HEK293 (cell line): Measurements from ENCODE around the gene CCL8.

ENCODE experiments used
- CTCF ChIA-PET: fragments of 350-600 bp; formaldehyde crosslinking; extraction: SDS; loops from one replicate; lab custom pipeline; 2021; ENCODE audit warnings: antibody characterized with exemption; lab: Yijun Ruan, JAX
- POLR2A ChIA-PET: fragments of 300-600 bp; formaldehyde crosslinking; extraction: SDS; loops from one replicate; lab custom pipeline; 2020; ENCODE audit warnings: antibody characterized with exemption, inconsistent platforms; lab: Yijun Ruan, JAX
- H3K27ac ChIP-seq: fragments of 200-500 bp; sonication (Bioruptor generic); 2 replicates; pipeline ENCODE4 v1.5.1; 2014; ENCODE audit warnings: low read depth, low read length, control low read depth, inconsistent platforms; ENCODE audit errors: extremely low read depth
- H3K36me3 ChIP-seq, 2 experiments: fragments of 200-500 bp in 1 of 2; sonication (Bioruptor generic) in 1 of 2; 1 replicate in 1 of 2; 2 replicates in 1 of 2; pipeline ENCODE4 v1.5.1; 2014 to 2017; ENCODE audit warnings: inconsistent platforms in 2 of 2, low read length in 2 of 2; ENCODE audit not compliant: control insufficient read depth in 2 of 2, insufficient read depth in 1 of 2
- H3K4me1 ChIP-seq: fragments of 200-500 bp; sonication (Bioruptor generic); 2 replicates; pipeline ENCODE4 v1.5.1; 2014; ENCODE audit warnings: mild to moderate bottlenecking, low read length, inconsistent platforms; ENCODE audit not compliant: control insufficient read depth, insufficient read depth
- H3K4me3 ChIP-seq: 2 replicates; pipeline ENCODE4 v1.5.1; 2011; ENCODE audit warnings: low read depth, mild to moderate bottlenecking, control low read depth, low read length, moderate library complexity
- H3K9me3 ChIP-seq: fragments of 200-500 bp; sonication (Bioruptor generic); 2 replicates; pipeline ENCODE4 v1.5.1; 2014; ENCODE audit warnings: low read depth, low read length, inconsistent platforms; ENCODE audit not compliant: control insufficient read depth, insufficient read depth
- BCL11B ChIP-seq: fragments of 450-650 bp; formaldehyde crosslinking; IDR thresholded peaks from 2 replicates; pipeline ENCODE4 v1.5.1; 2016; ENCODE audit warnings: low read depth, missing biosample characterization, missing genetic modification characterization
- EGR2 ChIP-seq: fragments of 450-650 bp; formaldehyde crosslinking; IDR thresholded peaks from 2 replicates; pipeline ENCODE4 v1.5.1; 2016; ENCODE audit warnings: low read depth, missing biosample characterization, missing genetic modification characterization
- HOXC10 ChIP-seq: sonication (generic); formaldehyde crosslinking; IDR thresholded peaks from 2 replicates; pipeline ENCODE4 v1.8.1; 2023; ENCODE audit warnings: mild to moderate bottlenecking, missing genetic modification reagents
- IKZF3 ChIP-seq: fragments of 450-650 bp; IDR thresholded peaks from 2 replicates; pipeline ENCODE4 v1.5.0; 2018; ENCODE audit warnings: missing biosample characterization, mild to moderate bottlenecking, missing genetic modification characterization, moderate library complexity
- MYNN ChIP-seq: fragments of 450-650 bp; formaldehyde crosslinking; IDR thresholded peaks from 2 replicates; pipeline ENCODE4 v1.5.1; 2016; ENCODE audit warnings: missing biosample characterization, missing genetic modification characterization, borderline replicate concordance
- MZF1 ChIP-seq: fragments of 450-650 bp; formaldehyde crosslinking; IDR thresholded peaks from 2 replicates; pipeline ENCODE4 v1.5.1; 2017; ENCODE audit warnings: missing biosample characterization, missing genetic modification characterization, borderline replicate concordance
- RBAK ChIP-seq: fragments of 450-650 bp; formaldehyde crosslinking; IDR thresholded peaks from 2 replicates; pipeline ENCODE4 v1.5.1; 2016; ENCODE audit warnings: missing biosample characterization, missing genetic modification characterization
- ZBTB21 ChIP-seq: fragments of 450-650 bp; formaldehyde crosslinking; IDR thresholded peaks from 2 replicates; pipeline ENCODE4 v1.5.1; 2017; ENCODE audit warnings: missing biosample characterization, missing genetic modification characterization
- ZNF133 ChIP-seq: fragments of 450-650 bp; formaldehyde crosslinking; IDR thresholded peaks from 2 replicates; pipeline ENCODE4 v1.5.1; 2016; ENCODE audit warnings: missing biosample characterization, missing genetic modification characterization
- ZNF302 ChIP-seq: fragments of 450-650 bp; formaldehyde crosslinking; IDR thresholded peaks from 2 replicates; pipeline ENCODE4 v1.5.1; 2016; ENCODE audit warnings: missing biosample characterization, missing genetic modification characterization, low read depth
- ZNF426 ChIP-seq: fragments of 450-650 bp; formaldehyde crosslinking; IDR thresholded peaks from 2 replicates; pipeline ENCODE4 v1.5.1; 2017; ENCODE audit warnings: missing biosample characterization, missing genetic modification characterization, mild to moderate bottlenecking, inconsistent platforms, moderate library complexity
- ZNF48 ChIP-seq: fragments of 450-650 bp; formaldehyde crosslinking; IDR thresholded peaks from 2 replicates; pipeline ENCODE4 v1.5.1; 2016; ENCODE audit warnings: missing biosample characterization, missing genetic modification characterization
- ZNF514 ChIP-seq: fragments of 450-650 bp; formaldehyde crosslinking; IDR thresholded peaks from 2 replicates; pipeline ENCODE4 v1.5.1; 2016; ENCODE audit warnings: missing biosample characterization, missing genetic modification characterization
- ZNF555 ChIP-seq: fragments of 450-650 bp; formaldehyde crosslinking; conservative IDR thresholded peaks from 2 replicates; pipeline ENCODE4 v1.5.1; 2017; ENCODE audit warnings: missing biosample characterization, mild to moderate bottlenecking, missing genetic modification characterization, inconsistent platforms
- ZNF776 ChIP-seq: fragments of 450-650 bp; formaldehyde crosslinking; IDR thresholded peaks from 2 replicates; pipeline ENCODE4 v1.5.0; 2017; ENCODE audit warnings: missing biosample characterization, missing genetic modification characterization, borderline replicate concordance
- TF ChIP-seq, protein P1 (sequence below): fragments of 450-650 bp; formaldehyde crosslinking; IDR thresholded peaks from 2 replicates; pipeline ENCODE4 v1.5.1; 2016; ENCODE audit warnings: missing biosample characterization, missing genetic modification characterization, borderline replicate concordance
- TF ChIP-seq, protein P2 (sequence below): fragments of 450-650 bp; formaldehyde crosslinking; IDR thresholded peaks from 2 replicates; pipeline ENCODE4 v1.5.1; 2016; ENCODE audit warnings: missing biosample characterization, missing genetic modification characterization
- TF ChIP-seq, protein P3 (sequence below): fragments of 450-650 bp; formaldehyde crosslinking; conservative IDR thresholded peaks from 2 replicates; pipeline ENCODE4 v1.5.1; 2016; ENCODE audit warnings: low read depth, missing biosample characterization, missing genetic modification characterization
- TF ChIP-seq, protein P4 (sequence below): fragments of 450-650 bp; formaldehyde crosslinking; IDR thresholded peaks from 2 replicates; pipeline ENCODE4 v1.5.1; 2017; ENCODE audit warnings: missing biosample characterization, missing genetic modification characterization

The CCL8 gene

DNA sequence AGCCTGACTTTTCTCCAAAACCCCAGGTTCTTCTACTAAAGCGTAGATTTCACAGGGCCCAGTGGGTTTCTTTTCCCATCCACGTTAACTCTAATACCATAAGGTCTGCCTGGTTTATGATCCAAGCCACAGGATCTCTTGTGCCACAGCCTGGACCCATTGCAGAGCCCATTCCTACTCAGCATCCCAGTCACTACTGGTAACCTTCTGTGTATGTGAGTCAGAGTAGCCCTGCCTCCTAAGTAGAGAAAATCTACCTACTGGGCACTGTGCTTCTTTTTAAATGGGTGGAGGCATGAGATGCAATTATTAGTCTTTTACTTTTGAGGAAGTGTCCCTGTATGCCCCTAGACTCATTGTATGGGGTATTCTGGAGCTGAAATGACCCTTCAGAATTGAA, 20.2 kb upstream of the CCL8 start (continued):
- TF ChIP-seq MZF1 (no peak), ZNF514 (no peak)

- Histone ChIP-seq H3K27ac (no peak overlapping the region), H3K4me3 (no peak overlapping the region), H3K4me1 (no peaks in the 10 kb centered on the region; the same call in 1 of the 2 replicates), H3K9me3 (no peaks in the 10 kb centered on the region), H3K36me3 (no peaks in the 10 kb centered on the region)
- ChIA-PET CTCF (interaction anchor here (0.7 to 15.4 kb wide), 4 partner anchors 61 to 1809 kb away, joined by 3 to 206 read pairs (median 11); partner anchors contain the start of gene CCL1), POLR2A (no interaction called here)
- no peak for TF ChIP-seq RBAK
- TF ChIP-seq EGR2 (tag by site-specific recombination), result no peak
- TF ChIP-seq, protein P1, sequence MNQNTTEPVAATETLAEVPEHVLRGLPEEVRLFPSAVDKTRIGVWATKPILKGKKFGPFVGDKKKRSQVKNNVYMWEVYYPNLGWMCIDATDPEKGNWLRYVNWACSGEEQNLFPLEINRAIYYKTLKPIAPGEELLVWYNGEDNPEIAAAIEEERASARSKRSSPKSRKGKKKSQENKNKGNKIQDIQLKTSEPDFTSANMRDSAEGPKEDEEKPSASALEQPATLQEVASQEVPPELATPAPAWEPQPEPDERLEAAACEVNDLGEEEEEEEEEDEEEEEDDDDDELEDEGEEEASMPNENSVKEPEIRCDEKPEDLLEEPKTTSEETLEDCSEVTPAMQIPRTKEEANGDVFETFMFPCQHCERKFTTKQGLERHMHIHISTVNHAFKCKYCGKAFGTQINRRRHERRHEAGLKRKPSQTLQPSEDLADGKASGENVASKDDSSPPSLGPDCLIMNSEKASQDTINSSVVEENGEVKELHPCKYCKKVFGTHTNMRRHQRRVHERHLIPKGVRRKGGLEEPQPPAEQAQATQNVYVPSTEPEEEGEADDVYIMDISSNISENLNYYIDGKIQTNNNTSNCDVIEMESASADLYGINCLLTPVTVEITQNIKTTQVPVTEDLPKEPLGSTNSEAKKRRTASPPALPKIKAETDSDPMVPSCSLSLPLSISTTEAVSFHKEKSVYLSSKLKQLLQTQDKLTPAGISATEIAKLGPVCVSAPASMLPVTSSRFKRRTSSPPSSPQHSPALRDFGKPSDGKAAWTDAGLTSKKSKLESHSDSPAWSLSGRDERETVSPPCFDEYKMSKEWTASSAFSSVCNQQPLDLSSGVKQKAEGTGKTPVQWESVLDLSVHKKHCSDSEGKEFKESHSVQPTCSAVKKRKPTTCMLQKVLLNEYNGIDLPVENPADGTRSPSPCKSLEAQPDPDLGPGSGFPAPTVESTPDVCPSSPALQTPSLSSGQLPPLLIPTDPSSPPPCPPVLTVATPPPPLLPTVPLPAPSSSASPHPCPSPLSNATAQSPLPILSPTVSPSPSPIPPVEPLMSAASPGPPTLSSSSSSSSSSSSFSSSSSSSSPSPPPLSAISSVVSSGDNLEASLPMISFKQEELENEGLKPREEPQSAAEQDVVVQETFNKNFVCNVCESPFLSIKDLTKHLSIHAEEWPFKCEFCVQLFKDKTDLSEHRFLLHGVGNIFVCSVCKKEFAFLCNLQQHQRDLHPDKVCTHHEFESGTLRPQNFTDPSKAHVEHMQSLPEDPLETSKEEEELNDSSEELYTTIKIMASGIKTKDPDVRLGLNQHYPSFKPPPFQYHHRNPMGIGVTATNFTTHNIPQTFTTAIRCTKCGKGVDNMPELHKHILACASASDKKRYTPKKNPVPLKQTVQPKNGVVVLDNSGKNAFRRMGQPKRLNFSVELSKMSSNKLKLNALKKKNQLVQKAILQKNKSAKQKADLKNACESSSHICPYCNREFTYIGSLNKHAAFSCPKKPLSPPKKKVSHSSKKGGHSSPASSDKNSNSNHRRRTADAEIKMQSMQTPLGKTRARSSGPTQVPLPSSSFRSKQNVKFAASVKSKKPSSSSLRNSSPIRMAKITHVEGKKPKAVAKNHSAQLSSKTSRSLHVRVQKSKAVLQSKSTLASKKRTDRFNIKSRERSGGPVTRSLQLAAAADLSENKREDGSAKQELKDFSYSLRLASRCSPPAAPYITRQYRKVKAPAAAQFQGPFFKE, result no peak
- no peak for TF ChIP-seq ZNF133
- no peak for TF ChIP-seq MYNN (tag by site-specific recombination)
Observed at GRCh38 chr17:34299956-34300577, 19.2 kb upstream of the CCL8 start.

GRCh38 chr17:34300652-34301370, 18.4 kb upstream of the CCL8 start:
- H3K36me3 ChIP-seq, result no peaks in the 10 kb centered on the region
- POLR2A ChIA-PET, result no interaction called here
- H3K27ac ChIP-seq, result no peak overlapping the region
- H3K4me3 ChIP-seq, result no peak overlapping the region
- no peaks in the 10 kb centered on the region; the same call in 1 of the 2 replicates for H3K4me1 ChIP-seq
- no peaks in the 10 kb centered on the region for H3K9me3 ChIP-seq
- CTCF ChIA-PET, result interaction anchor here (0.5 to 15.4 kb wide), 5 partner anchors 60 to 1810 kb away, joined by 3 to 206 read pairs (median 3); partner anchors contain the start of gene CCL1
- TF ChIP-seq IKZF3, result no peak
- TF ChIP-seq ZNF555, result no peak
- TF ChIP-seq ZNF302 (tag by site-specific recombination), result no peak
- no peak for TF ChIP-seq ZBTB21
- no peak for TF ChIP-seq HOXC10
- no peak for TF ChIP-seq ZNF426 (tag by site-specific recombination)
- TF ChIP-seq ZNF776 (tag by site-specific recombination), result no peak
- TF ChIP-seq, protein P2, sequence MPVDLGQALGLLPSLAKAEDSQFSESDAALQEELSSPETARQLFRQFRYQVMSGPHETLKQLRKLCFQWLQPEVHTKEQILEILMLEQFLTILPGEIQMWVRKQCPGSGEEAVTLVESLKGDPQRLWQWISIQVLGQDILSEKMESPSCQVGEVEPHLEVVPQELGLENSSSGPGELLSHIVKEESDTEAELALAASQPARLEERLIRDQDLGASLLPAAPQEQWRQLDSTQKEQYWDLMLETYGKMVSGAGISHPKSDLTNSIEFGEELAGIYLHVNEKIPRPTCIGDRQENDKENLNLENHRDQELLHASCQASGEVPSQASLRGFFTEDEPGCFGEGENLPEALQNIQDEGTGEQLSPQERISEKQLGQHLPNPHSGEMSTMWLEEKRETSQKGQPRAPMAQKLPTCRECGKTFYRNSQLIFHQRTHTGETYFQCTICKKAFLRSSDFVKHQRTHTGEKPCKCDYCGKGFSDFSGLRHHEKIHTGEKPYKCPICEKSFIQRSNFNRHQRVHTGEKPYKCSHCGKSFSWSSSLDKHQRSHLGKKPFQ, result no peak
- TF ChIP-seq ZNF48 (tag by site-specific recombination), result no peak
- TF ChIP-seq BCL11B, result no peak
- TF ChIP-seq, protein P3, sequence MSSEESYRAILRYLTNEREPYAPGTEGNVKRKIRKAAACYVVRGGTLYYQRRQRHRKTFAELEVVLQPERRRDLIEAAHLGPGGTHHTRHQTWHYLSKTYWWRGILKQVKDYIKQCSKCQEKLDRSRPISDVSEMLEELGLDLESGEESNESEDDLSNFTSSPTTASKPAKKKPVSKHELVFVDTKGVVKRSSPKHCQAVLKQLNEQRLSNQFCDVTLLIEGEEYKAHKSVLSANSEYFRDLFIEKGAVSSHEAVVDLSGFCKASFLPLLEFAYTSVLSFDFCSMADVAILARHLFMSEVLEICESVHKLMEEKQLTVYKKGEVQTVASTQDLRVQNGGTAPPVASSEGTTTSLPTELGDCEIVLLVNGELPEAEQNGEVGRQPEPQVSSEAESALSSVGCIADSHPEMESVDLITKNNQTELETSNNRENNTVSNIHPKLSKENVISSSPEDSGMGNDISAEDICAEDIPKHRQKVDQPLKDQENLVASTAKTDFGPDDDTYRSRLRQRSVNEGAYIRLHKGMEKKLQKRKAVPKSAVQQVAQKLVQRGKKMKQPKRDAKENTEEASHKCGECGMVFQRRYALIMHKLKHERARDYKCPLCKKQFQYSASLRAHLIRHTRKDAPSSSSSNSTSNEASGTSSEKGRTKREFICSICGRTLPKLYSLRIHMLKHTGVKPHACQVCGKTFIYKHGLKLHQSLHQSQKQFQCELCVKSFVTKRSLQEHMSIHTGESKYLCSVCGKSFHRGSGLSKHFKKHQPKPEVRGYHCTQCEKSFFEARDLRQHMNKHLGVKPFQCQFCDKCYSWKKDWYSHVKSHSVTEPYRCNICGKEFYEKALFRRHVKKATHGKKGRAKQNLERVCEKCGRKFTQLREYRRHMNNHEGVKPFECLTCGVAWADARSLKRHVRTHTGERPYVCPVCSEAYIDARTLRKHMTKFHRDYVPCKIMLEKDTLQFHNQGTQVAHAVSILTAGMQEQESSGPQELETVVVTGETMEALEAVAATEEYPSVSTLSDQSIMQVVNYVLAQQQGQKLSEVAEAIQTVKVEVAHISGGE (tag by site-specific recombination), result no peak
- TF ChIP-seq, protein P4, sequence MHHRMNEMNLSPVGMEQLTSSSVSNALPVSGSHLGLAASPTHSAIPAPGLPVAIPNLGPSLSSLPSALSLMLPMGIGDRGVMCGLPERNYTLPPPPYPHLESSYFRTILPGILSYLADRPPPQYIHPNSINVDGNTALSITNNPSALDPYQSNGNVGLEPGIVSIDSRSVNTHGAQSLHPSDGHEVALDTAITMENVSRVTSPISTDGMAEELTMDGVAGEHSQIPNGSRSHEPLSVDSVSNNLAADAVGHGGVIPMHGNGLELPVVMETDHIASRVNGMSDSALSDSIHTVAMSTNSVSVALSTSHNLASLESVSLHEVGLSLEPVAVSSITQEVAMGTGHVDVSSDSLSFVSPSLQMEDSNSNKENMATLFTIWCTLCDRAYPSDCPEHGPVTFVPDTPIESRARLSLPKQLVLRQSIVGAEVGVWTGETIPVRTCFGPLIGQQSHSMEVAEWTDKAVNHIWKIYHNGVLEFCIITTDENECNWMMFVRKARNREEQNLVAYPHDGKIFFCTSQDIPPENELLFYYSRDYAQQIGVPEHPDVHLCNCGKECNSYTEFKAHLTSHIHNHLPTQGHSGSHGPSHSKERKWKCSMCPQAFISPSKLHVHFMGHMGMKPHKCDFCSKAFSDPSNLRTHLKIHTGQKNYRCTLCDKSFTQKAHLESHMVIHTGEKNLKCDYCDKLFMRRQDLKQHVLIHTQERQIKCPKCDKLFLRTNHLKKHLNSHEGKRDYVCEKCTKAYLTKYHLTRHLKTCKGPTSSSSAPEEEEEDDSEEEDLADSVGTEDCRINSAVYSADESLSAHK (tag by site-specific recombination), result no peak
